NCI-H2107 treated with DMSO at 0.1 percent for 48 hours (cell line): Measurements from ENCODE around the gene SLC6A3.
"Not testable (repeated sequence)": the region's sequence is repeated elsewhere in the genome, so short reads cannot be mapped to it uniquely, and the experiment has no call there.

Experiments used
- DNase-seq: peaks from one replicate; lab custom pipeline; 2025; ENCODE audit not compliant: unreplicated experiment; lab: John Stamatoyannopoulos, UW

SLC6A3 gene

GRCh38 chr5:1422522-1422921 lies 22.7 kb downstream of the SLC6A3 start:
- DNase-seq: not testable (repeated sequence)

DNA sequence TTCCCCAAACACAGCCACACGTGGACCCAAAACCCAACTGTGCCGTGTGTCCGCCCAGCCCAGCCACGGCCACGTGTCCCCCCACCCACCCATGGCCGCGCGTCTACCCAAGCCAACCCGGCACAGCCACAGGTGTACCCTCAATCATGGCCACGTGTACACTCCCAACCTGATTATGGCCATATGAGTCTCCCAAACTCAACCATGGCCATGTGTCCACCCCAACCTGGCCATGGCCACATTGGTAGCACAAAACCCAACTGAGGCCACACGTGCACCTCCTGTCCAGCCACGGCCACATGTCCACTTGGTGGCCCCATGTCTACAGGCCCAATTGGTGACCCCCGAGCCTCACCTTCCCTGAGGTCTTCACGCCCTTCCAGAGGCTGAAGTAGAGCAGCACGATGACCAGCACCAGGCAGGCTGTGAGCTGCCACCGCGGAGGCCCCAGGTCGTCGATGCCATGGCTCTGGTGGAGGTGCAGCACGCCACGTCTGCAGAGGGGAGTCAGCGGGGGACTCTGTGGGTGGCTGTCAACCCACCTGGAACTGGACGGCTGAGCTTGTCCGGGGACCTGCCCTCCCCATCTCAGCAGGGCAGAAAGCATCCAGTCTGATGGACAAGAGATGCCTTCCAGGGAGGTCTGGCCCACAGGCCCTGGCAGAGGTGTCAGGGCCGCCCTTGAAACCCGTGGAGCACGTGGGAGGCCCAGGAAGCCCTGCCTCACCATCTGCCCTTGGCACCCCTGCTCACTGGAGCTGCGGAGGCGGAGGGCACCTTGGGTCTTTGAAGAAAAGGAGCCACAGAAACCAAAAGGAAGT lies 23.5 kb downstream of the SLC6A3 start:
- DNase-seq: no peak

- DNase-seq: no peak
Observed at GRCh38 chr5:1420211-1421195, 24.7 kb downstream of the SLC6A3 start.

- DNase-seq: no peak
Observed at GRCh38 chr5:1419476-1420210, 25.6 kb downstream of the SLC6A3 start.

DNA sequence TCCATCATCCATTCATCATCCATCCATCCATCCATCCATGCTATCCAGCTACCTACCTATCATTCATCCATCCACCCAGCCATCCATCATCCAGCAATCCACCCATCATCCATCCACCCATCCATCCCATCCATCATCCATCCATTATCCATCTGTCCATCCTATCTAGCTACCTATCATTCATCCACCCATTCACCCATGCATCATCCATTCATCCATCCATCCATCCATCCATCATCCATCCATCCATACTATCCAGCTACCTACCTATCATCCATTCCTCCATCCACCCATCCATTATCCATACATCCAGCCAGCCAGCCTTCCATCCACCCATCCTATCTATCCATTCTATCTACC lies 26.3 kb downstream of the SLC6A3 start:
- DNase-seq: no peak

GRCh38 chr5:1418238-1418920 lies 26.9 kb downstream of the SLC6A3 start:
- DNase-seq: no peak

- no peak for DNase-seq
Observed at GRCh38 chr5:1417586-1418225, 27.5 kb downstream of the SLC6A3 start.

DNA sequence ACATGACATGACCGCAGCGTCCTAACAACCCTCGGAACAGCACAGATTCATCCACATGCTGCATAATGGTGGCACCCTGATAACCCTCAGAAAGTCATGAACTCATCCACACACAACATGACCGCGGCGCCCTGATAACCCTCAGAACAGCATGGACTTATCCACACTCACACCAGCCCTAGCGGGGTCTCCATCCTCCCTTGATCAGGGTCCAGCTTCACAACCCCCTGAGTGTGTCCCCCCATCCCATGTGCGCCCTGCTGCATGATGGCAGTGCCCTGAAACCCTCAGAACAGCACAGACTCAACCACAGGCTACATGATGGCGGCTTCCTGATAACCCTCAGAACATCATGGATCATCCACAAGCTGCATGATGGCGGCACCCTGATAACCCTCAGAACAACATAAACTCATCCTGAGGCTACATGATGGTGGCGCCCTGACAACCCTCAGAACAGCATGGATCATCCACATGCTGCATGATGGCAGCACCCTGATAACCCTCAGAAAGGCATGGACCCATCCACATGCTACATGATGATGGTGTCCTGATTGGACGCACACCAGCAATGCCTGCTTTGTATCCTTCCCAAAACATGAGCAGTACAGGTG lies 28.3 kb downstream of the SLC6A3 start:
- DNase-seq: no peak

DNA sequence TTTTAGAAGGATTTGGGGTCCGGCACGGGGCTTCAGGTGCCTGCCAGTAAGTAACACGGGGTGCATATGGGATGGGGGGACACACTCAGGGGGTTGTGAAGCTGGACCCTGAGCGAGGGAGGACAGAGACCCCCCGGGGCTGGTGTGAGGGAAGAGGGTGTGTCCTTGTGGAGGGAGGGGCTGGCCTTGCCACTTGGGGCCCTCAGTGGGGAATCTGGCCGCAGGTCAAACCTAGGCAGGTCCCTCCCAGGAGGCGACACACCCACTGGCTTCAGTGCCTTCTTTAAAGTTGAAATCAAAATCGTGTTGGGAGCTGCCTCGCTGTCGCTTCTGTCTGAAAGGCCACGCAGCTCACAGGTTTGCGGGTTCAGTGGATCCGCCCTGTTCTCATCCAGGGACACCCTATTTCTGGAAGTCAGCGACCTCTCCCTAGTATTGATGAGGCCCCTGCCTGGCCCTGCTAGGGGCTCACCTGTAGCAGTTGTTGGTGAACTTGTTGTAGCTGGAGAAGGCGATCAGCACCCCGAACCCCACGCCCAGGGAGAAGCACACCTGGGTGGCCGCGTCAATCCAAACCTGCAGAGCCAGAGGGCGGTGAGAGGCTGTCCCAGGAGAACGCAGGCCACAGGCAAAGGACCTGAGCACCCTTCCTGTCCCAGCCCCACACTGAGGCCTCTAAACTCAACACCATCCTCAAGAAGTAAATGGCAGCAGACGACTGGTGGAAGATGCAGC lies 29.4 kb downstream of the SLC6A3 start:
- DNase-seq: no peak

DNA sequence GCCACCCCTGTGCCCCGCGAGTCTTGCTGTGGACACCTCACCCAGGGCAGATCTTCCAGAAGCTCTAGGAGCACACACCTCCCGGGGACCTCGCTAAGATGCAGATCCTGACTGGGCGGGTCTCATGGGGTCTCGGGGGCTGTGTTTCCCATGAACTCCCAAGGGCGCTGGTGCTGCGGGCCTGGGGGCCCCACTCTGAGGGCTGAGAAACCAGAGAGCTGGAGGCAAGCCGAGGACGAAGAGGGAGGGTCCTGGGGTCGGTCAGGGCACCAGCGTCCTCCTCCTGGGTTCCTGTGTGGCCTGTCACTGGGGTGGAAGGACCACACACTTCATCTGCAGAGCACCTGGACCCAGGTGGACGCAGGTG lies 30.2 kb downstream of the SLC6A3 start:
- DNase-seq: no peak

- no peak for DNase-seq
Observed at GRCh38 chr5:1414311-1415058, 30.8 kb downstream of the SLC6A3 start.

DNA sequence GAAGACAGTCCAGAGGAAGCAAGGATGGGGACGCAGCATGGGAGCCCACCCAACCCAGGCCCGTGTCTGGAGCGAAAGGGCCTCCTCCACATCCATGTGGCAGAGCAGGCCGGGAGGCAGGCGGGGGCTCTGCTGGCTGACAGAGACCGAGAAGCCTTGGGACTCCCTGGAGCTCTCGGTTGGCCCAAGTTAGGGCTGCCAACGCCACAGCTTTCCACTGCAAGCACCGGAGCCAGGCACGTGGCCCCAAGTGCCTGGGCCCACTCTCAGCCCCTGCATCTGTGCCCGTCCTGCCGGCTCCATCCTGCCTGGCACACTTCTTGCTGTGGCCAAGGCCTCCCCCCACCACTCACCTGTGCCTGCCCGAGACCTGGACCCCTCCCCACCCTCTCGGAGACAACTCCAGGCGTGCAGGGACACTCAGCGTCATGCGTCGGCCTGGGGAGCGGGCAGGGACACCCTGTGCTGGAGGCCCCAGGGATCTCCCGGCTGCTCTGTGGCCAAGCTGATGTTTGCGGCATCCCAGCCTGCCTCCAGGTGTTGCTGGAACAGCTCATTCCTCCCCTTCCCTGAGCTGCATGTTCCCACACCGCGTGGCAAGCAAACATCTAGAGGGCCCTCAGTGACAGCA lies 31.5 kb downstream of the SLC6A3 start:
- no peak for DNase-seq

- DNase-seq: no peak
Observed at GRCh38 chr5:1413211-1413610, 32.0 kb downstream of the SLC6A3 start.

DNA sequence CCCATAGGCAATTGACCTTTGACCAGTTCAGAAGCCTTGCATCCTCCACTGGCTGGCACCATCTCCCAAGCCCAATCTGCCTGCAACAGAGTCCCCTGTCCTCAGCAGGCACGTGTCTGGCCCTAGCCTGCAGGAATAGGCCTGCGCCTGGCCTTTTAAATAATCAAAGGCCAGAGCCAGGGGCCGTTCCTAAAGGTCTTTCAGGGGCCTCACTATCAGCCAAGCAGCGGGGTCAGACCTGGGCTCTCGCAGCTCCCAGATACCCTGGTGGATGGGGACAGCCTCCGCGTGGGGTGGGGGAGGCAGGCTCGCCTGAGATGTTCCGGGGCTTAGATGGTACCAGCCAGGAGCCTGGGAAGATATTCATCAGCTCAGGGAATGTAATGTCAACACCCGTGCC lies 32.6 kb downstream of the SLC6A3 start:
- DNase-seq: no peak

GRCh38 chr5:1412163-1412562 lies 33.1 kb downstream of the SLC6A3 start:
- DNase-seq: no peak

GRCh38 chr5:1411099-1411498 lies 34.1 kb downstream of the SLC6A3 start:
- no peak for DNase-seq

GRCh38 chr5:1410156-1411014 lies 34.9 kb downstream of the SLC6A3 start:
- DNase-seq: no peak
